Neural cell (in vitro differentiated cells): ENCODE results near the gene MED22.

Experiments
- EP300 ChIP-seq: fragments of 450-650 bp; conservative IDR thresholded peaks from 2 replicates; pipeline ENCODE4 v1.6.1; 2014; ENCODE audit warnings: antibody characterized with exemption, mild to moderate bottlenecking, moderate library complexity; ENCODE audit not compliant: poor library complexity, severe bottlenecking
- EZH2 ChIP-seq: fragments of 200-600, 300-800 bp; shearing (Covaris generic), sonication (generic); IDR thresholded peaks from 2 replicates; pipeline ENCODE4 v1.6.1; 2014; ENCODE audit warnings: antibody characterized with exemption, low read length, borderline replicate concordance, mild to moderate bottlenecking; ENCODE audit not compliant: insufficient read depth, poor library complexity, severe bottlenecking
- MXI1 ChIP-seq: fragments of 450-650 bp; conservative IDR thresholded peaks from 2 replicates; pipeline ENCODE4 v1.6.1; 2014; ENCODE audit warnings: antibody characterized with exemption, mild to moderate bottlenecking; ENCODE audit not compliant: poor library complexity, severe bottlenecking
- POLR2AphosphoS5 ChIP-seq: IDR thresholded peaks from 2 replicates; pipeline ENCODE4 v1.6.1; 2012
- RAD21 ChIP-seq: fragments of 450-650 bp; conservative IDR thresholded peaks from 2 replicates; pipeline ENCODE4 v1.6.1; 2014; ENCODE audit warnings: antibody characterized with exemption, mild to moderate bottlenecking, moderate library complexity
- SMC3 ChIP-seq: fragments of 450-650 bp; conservative IDR thresholded peaks from 2 replicates; pipeline ENCODE4 v1.6.1; 2014; ENCODE audit warnings: antibody characterized with exemption, mild to moderate bottlenecking, moderate library complexity; ENCODE audit not compliant: poor library complexity
- TAF1 ChIP-seq: IDR thresholded peaks from 2 replicates; pipeline ENCODE4 v1.6.1; 2012; ENCODE audit warnings: low read depth
- TF ChIP-seq, protein P1 (sequence below): fragments of 450-650 bp; IDR thresholded peaks from 2 replicates; pipeline ENCODE4 v1.5.1; 2014; ENCODE audit warnings: antibody characterized with exemption, mild to moderate bottlenecking, moderate library complexity; ENCODE audit not compliant: poor library complexity, severe bottlenecking
- TF ChIP-seq, protein P2 (sequence below): IDR thresholded peaks from 2 replicates; pipeline ENCODE4 v1.6.1; 2012; ENCODE audit warnings: borderline replicate concordance

DNA sequence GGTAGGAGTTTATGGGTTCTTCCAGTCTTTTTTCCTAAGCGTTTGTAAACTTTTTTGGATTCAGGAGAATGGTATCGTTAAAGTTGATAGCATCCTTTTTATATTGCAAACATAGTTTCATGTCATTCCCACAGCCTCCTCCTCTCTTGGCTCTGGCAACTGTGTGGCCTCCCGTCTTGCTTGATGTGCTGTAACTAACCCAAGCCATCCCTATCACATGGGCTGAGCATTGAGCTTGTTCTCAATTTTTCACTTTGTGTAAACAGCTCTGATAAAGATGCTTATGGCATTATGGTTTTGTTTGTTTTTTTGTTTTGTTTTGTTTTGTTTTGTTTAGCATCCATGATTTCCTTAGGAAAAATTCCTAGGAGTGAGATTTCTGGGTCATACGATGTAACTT, 32.8 kb upstream of the MED22 start:
- TF ChIP-seq, protein P1, sequence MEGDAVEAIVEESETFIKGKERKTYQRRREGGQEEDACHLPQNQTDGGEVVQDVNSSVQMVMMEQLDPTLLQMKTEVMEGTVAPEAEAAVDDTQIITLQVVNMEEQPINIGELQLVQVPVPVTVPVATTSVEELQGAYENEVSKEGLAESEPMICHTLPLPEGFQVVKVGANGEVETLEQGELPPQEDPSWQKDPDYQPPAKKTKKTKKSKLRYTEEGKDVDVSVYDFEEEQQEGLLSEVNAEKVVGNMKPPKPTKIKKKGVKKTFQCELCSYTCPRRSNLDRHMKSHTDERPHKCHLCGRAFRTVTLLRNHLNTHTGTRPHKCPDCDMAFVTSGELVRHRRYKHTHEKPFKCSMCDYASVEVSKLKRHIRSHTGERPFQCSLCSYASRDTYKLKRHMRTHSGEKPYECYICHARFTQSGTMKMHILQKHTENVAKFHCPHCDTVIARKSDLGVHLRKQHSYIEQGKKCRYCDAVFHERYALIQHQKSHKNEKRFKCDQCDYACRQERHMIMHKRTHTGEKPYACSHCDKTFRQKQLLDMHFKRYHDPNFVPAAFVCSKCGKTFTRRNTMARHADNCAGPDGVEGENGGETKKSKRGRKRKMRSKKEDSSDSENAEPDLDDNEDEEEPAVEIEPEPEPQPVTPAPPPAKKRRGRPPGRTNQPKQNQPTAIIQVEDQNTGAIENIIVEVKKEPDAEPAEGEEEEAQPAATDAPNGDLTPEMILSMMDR, result no peak
- no peak for TF ChIP-seq EZH2
- TF ChIP-seq EP300, result no peak
- TF ChIP-seq MXI1, result no peak
- no peak for TF ChIP-seq TAF1
- TF ChIP-seq POLR2AphosphoS5, result no peak
- TF ChIP-seq SMC3, result no peak
- TF ChIP-seq RAD21, result no peak
- TF ChIP-seq, protein P2, sequence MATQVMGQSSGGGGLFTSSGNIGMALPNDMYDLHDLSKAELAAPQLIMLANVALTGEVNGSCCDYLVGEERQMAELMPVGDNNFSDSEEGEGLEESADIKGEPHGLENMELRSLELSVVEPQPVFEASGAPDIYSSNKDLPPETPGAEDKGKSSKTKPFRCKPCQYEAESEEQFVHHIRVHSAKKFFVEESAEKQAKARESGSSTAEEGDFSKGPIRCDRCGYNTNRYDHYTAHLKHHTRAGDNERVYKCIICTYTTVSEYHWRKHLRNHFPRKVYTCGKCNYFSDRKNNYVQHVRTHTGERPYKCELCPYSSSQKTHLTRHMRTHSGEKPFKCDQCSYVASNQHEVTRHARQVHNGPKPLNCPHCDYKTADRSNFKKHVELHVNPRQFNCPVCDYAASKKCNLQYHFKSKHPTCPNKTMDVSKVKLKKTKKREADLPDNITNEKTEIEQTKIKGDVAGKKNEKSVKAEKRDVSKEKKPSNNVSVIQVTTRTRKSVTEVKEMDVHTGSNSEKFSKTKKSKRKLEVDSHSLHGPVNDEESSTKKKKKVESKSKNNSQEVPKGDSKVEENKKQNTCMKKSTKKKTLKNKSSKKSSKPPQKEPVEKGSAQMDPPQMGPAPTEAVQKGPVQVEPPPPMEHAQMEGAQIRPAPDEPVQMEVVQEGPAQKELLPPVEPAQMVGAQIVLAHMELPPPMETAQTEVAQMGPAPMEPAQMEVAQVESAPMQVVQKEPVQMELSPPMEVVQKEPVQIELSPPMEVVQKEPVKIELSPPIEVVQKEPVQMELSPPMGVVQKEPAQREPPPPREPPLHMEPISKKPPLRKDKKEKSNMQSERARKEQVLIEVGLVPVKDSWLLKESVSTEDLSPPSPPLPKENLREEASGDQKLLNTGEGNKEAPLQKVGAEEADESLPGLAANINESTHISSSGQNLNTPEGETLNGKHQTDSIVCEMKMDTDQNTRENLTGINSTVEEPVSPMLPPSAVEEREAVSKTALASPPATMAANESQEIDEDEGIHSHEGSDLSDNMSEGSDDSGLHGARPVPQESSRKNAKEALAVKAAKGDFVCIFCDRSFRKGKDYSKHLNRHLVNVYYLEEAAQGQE, result no peak
